HG02981 (cell line): ENCODE measurements around the gene C8A.

Experiments
- ATAC-seq: cut with Tn5 transposase; IDR thresholded peaks from one replicate; pipeline ENCODE4 v1.9.1; 2021; ENCODE audit warnings: mild to moderate bottlenecking, moderate library complexity; ENCODE audit not compliant: unreplicated experiment

Gene C8A

GRCh38 chr1:56964349-56965017 lies 109.9 kb downstream of the C8A start:
- no peak for ATAC-seq

- no peak for ATAC-seq
Observed at GRCh38 chr1:56965191-56965590, 110.6 kb downstream of the C8A start.

- no peak for ATAC-seq
Observed at GRCh38 chr1:56965916-56966697, 111.5 kb downstream of the C8A start, which contains the start of gene C8B. TSS of gene C8B (minus strand) at chr1:56966015. CDS start at chr1:56965948, 67 bp downstream.

- no peak for ATAC-seq
Observed at GRCh38 chr1:56966698-56966999, 112.1 kb downstream of the C8A start.

- no peak for ATAC-seq
Observed at GRCh38 chr1:56967355-56967754, 112.8 kb downstream of the C8A start.
